ENCODE results near the gene TMEM41A. TPM values are rescaled to one million over a fixed set of nuclear protein-coding genes. Genes with fewer than 3 reads are reported as not detected.

Gene TMEM41A
- total RNA-seq, 2 donors from 2014 or later: 19.7 to 21.4 TPM

GRCh38 chr3:185439745-185440466, 58.9 kb downstream of the TMEM41A start:
- H3K9ac ChIP-seq (ENCODE audit: extremely low read depth, low read length, poor library complexity, severe bottlenecking): no peak overlapping the region
- TF ChIP-seq CTCF (conservative IDR thresholded peaks at IDR 0.05): no peak
- DNase-seq: no peak
- Mint-ChIP-seq H3K27ac (no peak overlapping the region), H3K36me3 (ENCODE audit: low read depth) (no peaks in the 10 kb centered on the region), H3K4me1 (peaks cover 3% of the 10 kb centered on the region), H3K9me3 (no peaks in the 10 kb centered on the region), H3K27me3 (ENCODE audit: insufficient read depth) (peaks cover 1% of the 10 kb centered on the region), H3K4me3 (no peak overlapping the region)
- no peak overlapping the region for H3K4me3 ChIP-seq (ENCODE audit: low read length)
- WGBS, 2 experiments (ENCODE audit: insufficient coverage in 1 of 2, insufficient read length in 1 of 2): 91% methylated on average over 3 to 6 of the region's 7 CpGs
- no peaks in the 10 kb centered on the region for H3K27me3 ChIP-seq (ENCODE audit: control insufficient read depth, insufficient read depth, low read length, poor library complexity, severe bottlenecking)
- no peak overlapping the region for H3K27ac ChIP-seq (ENCODE audit: low read depth, low read length)
- H3K4me1 ChIP-seq (ENCODE audit: control insufficient read depth, insufficient read depth, low read length): no peaks in the 10 kb centered on the region
- H3K9me3 ChIP-seq (ENCODE audit: control insufficient read depth, low read length): no peaks in the 10 kb centered on the region
- no peaks in the 10 kb centered on the region for H3K36me3 ChIP-seq (ENCODE audit: control insufficient read depth, insufficient read depth, low read length)

Other genes starting within 250 kb of the TMEM41A start
- 10 to 100 TPM; 58.7 to 79.2 TPM for gene EHHADH, start 245.0 kb downstream of the TMEM41A start, total RNA-seq
- 10 to 100 TPM; 20.4 to 21.1 TPM for gene MAP3K13, start 135.9 kb downstream of the TMEM41A start, total RNA-seq
- 1 to 10 TPM in 1 of 2 donors, under 1 TPM in 1; 0.81 to 2.3 TPM for gene LIPH, start 53.6 kb upstream of the TMEM41A start, total RNA-seq
- gene SENP2, start 87.3 kb upstream of the TMEM41A start, total RNA-seq: 10 to 100 TPM; 44.6 to 46.4 TPM